ENCODE data around the gene ETFB. TPM values are rescaled to one million over a fixed set of nuclear protein-coding genes. Genes with fewer than 3 reads are reported as not detected.

The ETFB gene
- total and polyA plus RNA-seq, 7 donors, result 59.5 to 361 (median 158) TPM

DNA sequence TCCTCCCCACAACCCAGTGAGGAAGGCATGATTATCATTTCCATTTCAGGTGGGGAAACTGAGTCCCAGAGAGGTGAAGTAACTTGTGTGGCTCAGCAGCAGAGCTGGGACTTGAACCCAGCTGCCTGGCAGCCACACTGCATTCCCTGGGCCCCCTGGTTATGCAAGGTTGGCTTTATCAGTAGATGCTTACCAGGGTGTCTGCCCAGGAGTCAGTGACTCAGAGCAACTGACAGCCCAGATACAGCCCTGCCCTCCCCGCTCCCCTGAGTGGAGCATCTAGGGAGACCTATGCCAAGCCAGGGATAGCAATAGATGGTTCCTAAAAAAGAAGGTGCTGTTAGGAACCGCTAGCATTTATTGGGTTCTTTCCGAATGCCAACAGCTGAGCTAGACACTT, 48.8 kb downstream of the ETFB start:
- Histone ChIP-seq H3K9me3 (peaks cover 0 to 3% (median 0%) of the 10 kb centered on the region in 4 donors), H3K27ac (no peak overlapping the region), H3K4me3 (no peak overlapping the region), H3K4me1 (no peaks in the 10 kb centered on the region), H3K27me3 (peaks cover 0 to 50% (median 0%) of the 10 kb centered on the region in 3 donors), H3K36me3 (no peaks in the 10 kb centered on the region)
- TF ChIP-seq EP300 (IDR thresholded peaks at IDR 0.05) (no peak), POLR2A (IDR thresholded peaks at IDR 0.05) (no peak), POLR2AphosphoS5 (IDR thresholded peaks at IDR 0.05) (no peak)
- TF ChIP-seq, protein P1, sequence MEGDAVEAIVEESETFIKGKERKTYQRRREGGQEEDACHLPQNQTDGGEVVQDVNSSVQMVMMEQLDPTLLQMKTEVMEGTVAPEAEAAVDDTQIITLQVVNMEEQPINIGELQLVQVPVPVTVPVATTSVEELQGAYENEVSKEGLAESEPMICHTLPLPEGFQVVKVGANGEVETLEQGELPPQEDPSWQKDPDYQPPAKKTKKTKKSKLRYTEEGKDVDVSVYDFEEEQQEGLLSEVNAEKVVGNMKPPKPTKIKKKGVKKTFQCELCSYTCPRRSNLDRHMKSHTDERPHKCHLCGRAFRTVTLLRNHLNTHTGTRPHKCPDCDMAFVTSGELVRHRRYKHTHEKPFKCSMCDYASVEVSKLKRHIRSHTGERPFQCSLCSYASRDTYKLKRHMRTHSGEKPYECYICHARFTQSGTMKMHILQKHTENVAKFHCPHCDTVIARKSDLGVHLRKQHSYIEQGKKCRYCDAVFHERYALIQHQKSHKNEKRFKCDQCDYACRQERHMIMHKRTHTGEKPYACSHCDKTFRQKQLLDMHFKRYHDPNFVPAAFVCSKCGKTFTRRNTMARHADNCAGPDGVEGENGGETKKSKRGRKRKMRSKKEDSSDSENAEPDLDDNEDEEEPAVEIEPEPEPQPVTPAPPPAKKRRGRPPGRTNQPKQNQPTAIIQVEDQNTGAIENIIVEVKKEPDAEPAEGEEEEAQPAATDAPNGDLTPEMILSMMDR (IDR thresholded peaks at IDR 0.05), result no peak
- no peak for DNase-seq
- intact Hi-C loops (cut with DNase I), result no loop called here
- WGBS, 2 donors, result 80 to 87% methylated on average over 3 of the region's 3 CpGs

DNA sequence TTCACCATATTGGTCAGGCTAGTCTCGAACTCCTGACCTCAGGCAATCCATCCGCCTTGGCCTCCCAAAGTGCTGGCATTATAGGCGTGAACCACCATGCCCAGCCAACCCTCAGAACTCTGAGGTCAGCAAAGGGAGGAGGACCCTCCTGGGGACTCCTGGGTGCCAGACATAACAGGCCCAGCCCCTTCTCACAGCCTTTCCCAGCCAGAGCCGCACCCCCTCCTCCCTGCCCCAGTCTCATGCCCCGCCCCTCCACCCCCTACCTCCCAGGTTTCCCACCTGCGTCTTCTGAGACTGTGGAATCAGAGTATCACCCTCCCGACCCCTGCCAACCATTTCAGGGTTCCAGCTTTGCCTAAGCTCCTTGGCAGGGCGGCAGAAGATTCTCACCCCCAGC, 49.5 kb downstream of the ETFB start:
- intact Hi-C loops (cut with DNase I), result no loop called here
- 54 to 78% methylated on average over 8 of the region's 8 CpGs for WGBS, 2 donors
- H3K4me3 ChIP-seq, result no peak overlapping the region
- H3K27me3 ChIP-seq, result peaks cover 6 to 57% (median 7%) of the 10 kb centered on the region in 3 donors
- no peak overlapping the region for H3K27ac ChIP-seq
- H3K36me3 ChIP-seq, result no peaks in the 10 kb centered on the region
- DNase-seq, result no peak
- peaks cover 0 to 3% (median 0%) of the 10 kb centered on the region in 4 donors for H3K9me3 ChIP-seq
- H3K4me1 ChIP-seq, result no peaks in the 10 kb centered on the region
- TF ChIP-seq POLR2A (IDR thresholded peaks at IDR 0.05) (no peak), POLR2AphosphoS5 (IDR thresholded peaks at IDR 0.05) (no peak), EP300 (IDR thresholded peaks at IDR 0.05) (no peak)
- TF ChIP-seq, protein P1 (IDR thresholded peaks at IDR 0.05), result no peak

DNA sequence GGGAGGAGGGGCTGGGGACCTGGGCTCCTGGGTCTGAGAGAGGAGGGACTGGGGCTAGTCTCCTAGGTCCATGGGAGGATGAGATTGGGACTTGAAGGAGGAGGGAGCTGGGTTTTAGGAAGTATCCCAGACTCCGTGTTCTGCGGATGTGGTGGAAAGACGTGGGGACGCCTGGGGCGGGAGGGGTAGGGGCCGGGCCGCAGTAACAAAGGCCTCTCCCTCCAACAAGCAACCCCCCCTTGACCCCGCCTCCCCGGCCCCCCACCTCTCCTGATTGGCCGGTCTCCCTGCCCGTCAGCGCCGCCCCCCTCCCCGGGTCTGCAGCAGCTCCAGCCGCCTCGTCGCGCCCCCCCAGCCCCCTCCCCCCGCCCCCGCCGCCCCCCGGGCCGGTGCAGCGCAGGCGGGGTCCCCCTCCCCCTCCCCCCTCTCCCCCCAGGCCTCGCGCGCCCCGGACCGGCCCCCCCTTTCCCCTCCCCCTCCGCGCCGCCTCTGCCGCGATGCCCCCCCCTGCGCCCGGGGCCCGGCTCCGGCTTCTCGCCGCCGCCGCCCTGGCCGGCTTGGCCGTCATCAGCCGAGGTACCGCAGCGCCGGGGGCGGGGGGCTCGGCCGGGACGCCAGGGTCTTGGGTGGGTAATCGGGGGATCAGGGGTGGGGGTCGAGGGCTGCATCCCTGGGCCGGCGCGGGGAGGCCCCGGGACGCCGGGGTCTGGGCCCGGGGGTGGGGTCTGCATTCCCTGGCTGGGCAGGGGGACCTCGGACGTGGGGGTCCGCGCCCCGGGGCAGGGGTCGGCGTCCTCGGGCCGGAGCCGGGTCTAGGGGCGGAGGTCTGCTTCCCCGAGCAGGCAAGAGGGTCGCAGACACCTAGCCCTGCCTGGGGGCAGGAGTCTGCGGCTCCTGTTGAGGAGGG, 54.6 kb downstream of the ETFB start, which contains the start of gene IGLON5:
IGLON5 (plus strand) TSS at position 294 of the 907 bp plus-strand sequence; CDS start at position 498, 204 bp downstream.
- no peaks in the 10 kb centered on the region for H3K4me1 ChIP-seq
- no peak for TF ChIP-seq POLR2AphosphoS5 (IDR thresholded peaks at IDR 0.05)
- TF ChIP-seq POLR2A (IDR thresholded peaks at IDR 0.05), result no peak
- no peak for TF ChIP-seq EP300 (IDR thresholded peaks at IDR 0.05)
- TF ChIP-seq, protein P1 (IDR thresholded peaks at IDR 0.05), result no peak
- WGBS, 2 donors, result 6 to 11% methylated on average over 62 of the region's 76 CpGs
- H3K9me3 ChIP-seq, result peaks cover 0 to 10% (median 7%) of the 10 kb centered on the region in 4 donors
- intact Hi-C loops (cut with DNase I), result no loop called here
- DNase-seq, result no peak
- no peak within 1 kb of the TSS for H3K4me3 ChIP-seq
- peaks cover 17 to 79% (median 42%) of the 10 kb centered on the region in 3 donors for H3K27me3 ChIP-seq
- H3K36me3 ChIP-seq, result no peaks in the 10 kb centered on the region
- H3K27ac ChIP-seq, result no peak within 1 kb of the TSS

DNA sequence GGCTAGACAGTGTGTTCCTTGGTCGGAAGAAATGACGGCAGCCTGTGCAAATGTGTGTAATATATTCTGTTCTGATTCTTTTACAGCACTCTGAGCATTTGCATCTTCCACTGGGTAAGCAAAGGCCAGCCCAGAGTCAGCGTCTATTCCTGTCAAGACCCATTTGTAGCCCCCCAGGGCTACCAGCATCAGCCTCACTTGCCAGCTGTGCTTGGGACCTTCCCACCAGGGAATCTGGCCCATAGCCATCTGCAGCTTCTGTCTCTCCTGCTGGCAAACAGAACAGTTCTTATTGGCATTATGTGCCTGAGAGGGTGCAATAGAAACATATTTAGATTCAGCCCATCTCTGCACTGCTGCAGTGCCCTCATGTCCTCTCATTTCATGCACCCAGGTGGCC, 60.7 kb downstream of the ETFB start:
- intact Hi-C loops (cut with DNase I), result no loop called here
- no peaks in the 10 kb centered on the region for H3K4me1 ChIP-seq
- no peaks in the 10 kb centered on the region for H3K36me3 ChIP-seq
- no peak overlapping the region for H3K27ac ChIP-seq
- H3K27me3 ChIP-seq, result peaks cover 10 to 44% (median 27%) of the 10 kb centered on the region in 3 donors
- H3K4me3 ChIP-seq, result no peak overlapping the region
- 85 to 90% methylated on average over 3 of the region's 3 CpGs for WGBS, 2 donors
- TF ChIP-seq, protein P1 (IDR thresholded peaks at IDR 0.05), result no peak
- TF ChIP-seq EP300 (IDR thresholded peaks at IDR 0.05) (no peak), POLR2AphosphoS5 (IDR thresholded peaks at IDR 0.05) (no peak), POLR2A (IDR thresholded peaks at IDR 0.05) (no peak)
- peaks cover 0 to 19% (median 12%) of the 10 kb centered on the region in 4 donors for H3K9me3 ChIP-seq
- DNase-seq, result no peak
